HepG2 (cell line): ENCODE results near the gene ST6GALNAC2. TPM values are rescaled to one million over a fixed set of nuclear protein-coding genes. Genes with fewer than 3 reads are reported as not detected.
A peak's percentile ranks its signal among the peaks of the same experiment; 100 is the strongest.

ENCODE experiments used
- ATF7 ChIP-seq, 2 experiments: fragments of 450-650 bp in 1 of 2; sonication (generic) in 1 of 2; formaldehyde crosslinking in 1 of 2; IDR thresholded peaks; 2 replicates each; pipeline versions ENCODE4 v1.4.0 to v1.6.1; 2016 to 2020; ENCODE audit warnings: antibody characterized with exemption in 1 of 2, mild to moderate bottlenecking in 1 of 2, missing genetic modification reagents in 1 of 2
- CEBPG ChIP-seq: IDR thresholded peaks from 2 replicates; pipeline ENCODE4 v1.6.1; 2016
- GZF1 ChIP-seq: sonication (generic); formaldehyde crosslinking; IDR thresholded peaks from 2 replicates; pipeline ENCODE4 v1.5.1; 2020; ENCODE audit warnings: mild to moderate bottlenecking, missing genetic modification reagents
- JARID2 ChIP-seq: sonication (generic); formaldehyde crosslinking; IDR thresholded peaks from 2 replicates; pipeline ENCODE4 v1.8.1; 2023; ENCODE audit warnings: missing genetic modification reagents, inconsistent platforms; ENCODE audit not compliant: insufficient replicate concordance
- JUN ChIP-seq: sonication (generic); formaldehyde crosslinking; IDR thresholded peaks from 2 replicates; pipeline ENCODE4 v1.4.0; 2020; ENCODE audit warnings: mild to moderate bottlenecking, missing genetic modification reagents
- LCORL ChIP-seq, 2 experiments: fragments of 450-650 bp in 1 of 2; sonication (generic) in 1 of 2; formaldehyde crosslinking in 1 of 2; IDR thresholded peaks; 2 replicates each; pipeline versions ENCODE4 v1.5.0 to v1.6.1; 2017 to 2020; ENCODE audit warnings: antibody characterized with exemption in 1 of 2, missing genetic modification reagents in 1 of 2
- NCOR1 ChIP-seq: fragments of 200-600 bp; sonication (generic); IDR thresholded peaks from 2 replicates; pipeline ENCODE4 v1.7.0; 2017; ENCODE audit warnings: antibody characterized with exemption, low read length, borderline replicate concordance
- PHB2 ChIP-seq: fragments of 450-650 bp; IDR thresholded peaks from 2 replicates; pipeline ENCODE4 v1.6.1; 2018; ENCODE audit not compliant: partially characterized antibody
- TCF7 ChIP-seq: sonication (generic); IDR thresholded peaks from 2 replicates; pipeline ENCODE4 v1.6.1; 2016; ENCODE audit warnings: antibody characterized with exemption, low read depth
- TRIM24 ChIP-seq: sonication (generic); formaldehyde crosslinking; IDR thresholded peaks from 2 replicates; pipeline ENCODE4 v1.8.0; 2022; ENCODE audit warnings: mild to moderate bottlenecking, missing genetic modification reagents
- ZC3H4 ChIP-seq: sonication (generic); formaldehyde crosslinking; IDR thresholded peaks from 2 replicates; pipeline ENCODE4 v1.4.0; 2020; ENCODE audit warnings: missing genetic modification reagents, borderline replicate concordance
- ZFP36L1 ChIP-seq: sonication (generic); formaldehyde crosslinking; IDR thresholded peaks from 2 replicates; pipeline ENCODE4 v1.8.0; 2022; ENCODE audit warnings: mild to moderate bottlenecking, missing genetic modification reagents, moderate library complexity
- ZNF292 ChIP-seq: sonication (generic); formaldehyde crosslinking; IDR thresholded peaks from 2 replicates; pipeline ENCODE4 v1.8.1; 2022; ENCODE audit warnings: mild to moderate bottlenecking, low read depth, missing genetic modification reagents, borderline replicate concordance
- ZNF720 ChIP-seq: sonication (generic); formaldehyde crosslinking; IDR thresholded peaks from 2 replicates; pipeline ENCODE4 v1.4.0; 2020; ENCODE audit warnings: missing genetic modification reagents
- ZNF749 ChIP-seq: sonication (generic); formaldehyde crosslinking; IDR thresholded peaks from 2 replicates; pipeline ENCODE4 v1.8.0; 2022; ENCODE audit warnings: mild to moderate bottlenecking, missing genetic modification reagents, moderate library complexity, borderline replicate concordance
- polyA plus RNA-seq, 8 experiments: library from polyadenylated mRNA; depleted of rRNA in 3 of 8; stranded (reverse) in 7 of 8; unstranded in 1 of 8; fragments of >200 nt; fragmentation: Illumina TruSeq in 4 of 8; extraction: Trizol in 4 of 8; gene quantifications; 2 replicates each; pipeline versions ENCODE4 v1.2.1 to v1.2.3, GENCODE V29; 2011 to 2016; ENCODE audit warnings: low read depth in 4 of 8, missing spikeins in 1 of 8, mixed read lengths in 1 of 8; ENCODE audit not compliant: insufficient read depth in 1 of 8
- total RNA-seq, 5 experiments: library from RNA; depleted of rRNA; stranded (reverse); fragments of >200 nt; fragmentation: Illumina TruSeq; extraction: Trizol; gene quantifications; 2 replicates each; pipeline ENCODE4 v1.2.3, GENCODE V29; 2016; ENCODE audit warnings: low read depth in 1 of 5
- TF ChIP-seq, protein P1 (sequence below): IDR thresholded peaks from 2 replicates; pipeline ENCODE4 v1.6.1; 2016; ENCODE audit warnings: missing compliant biosample characterization, missing genetic modification reagents, borderline replicate concordance
- TF ChIP-seq, protein P2 (sequence below): sonication (generic); formaldehyde crosslinking; IDR thresholded peaks from 2 replicates; pipeline ENCODE4 v1.5.1; 2020; ENCODE audit warnings: missing genetic modification reagents, mild to moderate bottlenecking, borderline replicate concordance
- TF ChIP-seq, protein P3 (sequence below): sonication (generic); formaldehyde crosslinking; IDR thresholded peaks from 2 replicates; pipeline ENCODE4 v1.4.0; 2020; ENCODE audit warnings: missing genetic modification reagents, mild to moderate bottlenecking, borderline replicate concordance
- TF ChIP-seq, protein P4 (sequence below): sonication (generic); formaldehyde crosslinking; conservative IDR thresholded peaks from 2 replicates; pipeline ENCODE4 v1.4.0; 2020; ENCODE audit warnings: missing genetic modification reagents
- TF ChIP-seq, protein P5 (sequence below): sonication (generic); formaldehyde crosslinking; IDR thresholded peaks from 2 replicates; pipeline ENCODE4 v1.9.0; 2022; ENCODE audit warnings: missing genetic modification reagents, mild to moderate bottlenecking, borderline replicate concordance

Gene ST6GALNAC2
- total and polyA plus RNA-seq, 2 of the 13 experiments (the other 11 are each of a cell fraction or from before 2014, with no cell fraction given), result 0.12 to 0.49 TPM

DNA sequence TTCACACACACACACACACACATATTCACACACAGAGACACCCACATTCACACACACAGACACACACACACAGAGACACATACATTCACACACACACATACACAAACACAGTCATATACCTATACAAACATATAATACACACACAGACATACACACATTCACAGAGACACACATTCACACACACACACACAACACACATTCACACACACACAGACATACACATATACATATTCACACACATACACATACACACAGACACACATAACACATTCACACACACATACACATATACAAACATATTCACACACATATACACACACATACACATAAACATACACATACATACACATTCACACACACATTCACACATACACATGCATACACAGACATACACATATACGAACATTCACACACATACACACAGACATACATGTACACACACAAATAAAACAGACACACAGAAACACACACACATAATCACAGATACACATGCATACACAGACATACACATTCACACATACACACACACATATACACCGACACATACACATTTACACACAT is 37.9 kb downstream of the ST6GALNAC2 start (continued):
- TF ChIP-seq, protein P1, sequence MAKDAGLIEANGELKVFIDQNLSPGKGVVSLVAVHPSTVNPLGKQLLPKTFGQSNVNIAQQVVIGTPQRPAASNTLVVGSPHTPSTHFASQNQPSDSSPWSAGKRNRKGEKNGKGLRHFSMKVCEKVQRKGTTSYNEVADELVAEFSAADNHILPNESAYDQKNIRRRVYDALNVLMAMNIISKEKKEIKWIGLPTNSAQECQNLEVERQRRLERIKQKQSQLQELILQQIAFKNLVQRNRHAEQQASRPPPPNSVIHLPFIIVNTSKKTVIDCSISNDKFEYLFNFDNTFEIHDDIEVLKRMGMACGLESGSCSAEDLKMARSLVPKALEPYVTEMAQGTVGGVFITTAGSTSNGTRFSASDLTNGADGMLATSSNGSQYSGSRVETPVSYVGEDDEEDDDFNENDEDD (CRISPR knock-in tag), result no peak
- no peak for TF ChIP-seq JARID2
- TF ChIP-seq, protein P2, sequence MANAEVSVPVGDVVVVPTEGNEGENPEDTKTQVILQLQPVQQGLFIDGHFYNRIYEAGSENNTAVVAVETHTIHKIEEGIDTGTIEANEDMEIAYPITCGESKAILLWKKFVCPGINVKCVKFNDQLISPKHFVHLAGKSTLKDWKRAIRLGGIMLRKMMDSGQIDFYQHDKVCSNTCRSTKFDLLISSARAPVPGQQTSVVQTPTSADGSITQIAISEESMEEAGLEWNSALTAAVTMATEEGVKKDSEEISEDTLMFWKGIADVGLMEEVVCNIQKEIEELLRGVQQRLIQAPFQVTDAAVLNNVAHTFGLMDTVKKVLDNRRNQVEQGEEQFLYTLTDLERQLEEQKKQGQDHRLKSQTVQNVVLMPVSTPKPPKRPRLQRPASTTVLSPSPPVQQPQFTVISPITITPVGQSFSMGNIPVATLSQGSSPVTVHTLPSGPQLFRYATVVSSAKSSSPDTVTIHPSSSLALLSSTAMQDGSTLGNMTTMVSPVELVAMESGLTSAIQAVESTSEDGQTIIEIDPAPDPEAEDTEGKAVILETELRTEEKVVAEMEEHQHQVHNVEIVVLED (CRISPR knock-in tag), result no peak
- TF ChIP-seq, protein P3, sequence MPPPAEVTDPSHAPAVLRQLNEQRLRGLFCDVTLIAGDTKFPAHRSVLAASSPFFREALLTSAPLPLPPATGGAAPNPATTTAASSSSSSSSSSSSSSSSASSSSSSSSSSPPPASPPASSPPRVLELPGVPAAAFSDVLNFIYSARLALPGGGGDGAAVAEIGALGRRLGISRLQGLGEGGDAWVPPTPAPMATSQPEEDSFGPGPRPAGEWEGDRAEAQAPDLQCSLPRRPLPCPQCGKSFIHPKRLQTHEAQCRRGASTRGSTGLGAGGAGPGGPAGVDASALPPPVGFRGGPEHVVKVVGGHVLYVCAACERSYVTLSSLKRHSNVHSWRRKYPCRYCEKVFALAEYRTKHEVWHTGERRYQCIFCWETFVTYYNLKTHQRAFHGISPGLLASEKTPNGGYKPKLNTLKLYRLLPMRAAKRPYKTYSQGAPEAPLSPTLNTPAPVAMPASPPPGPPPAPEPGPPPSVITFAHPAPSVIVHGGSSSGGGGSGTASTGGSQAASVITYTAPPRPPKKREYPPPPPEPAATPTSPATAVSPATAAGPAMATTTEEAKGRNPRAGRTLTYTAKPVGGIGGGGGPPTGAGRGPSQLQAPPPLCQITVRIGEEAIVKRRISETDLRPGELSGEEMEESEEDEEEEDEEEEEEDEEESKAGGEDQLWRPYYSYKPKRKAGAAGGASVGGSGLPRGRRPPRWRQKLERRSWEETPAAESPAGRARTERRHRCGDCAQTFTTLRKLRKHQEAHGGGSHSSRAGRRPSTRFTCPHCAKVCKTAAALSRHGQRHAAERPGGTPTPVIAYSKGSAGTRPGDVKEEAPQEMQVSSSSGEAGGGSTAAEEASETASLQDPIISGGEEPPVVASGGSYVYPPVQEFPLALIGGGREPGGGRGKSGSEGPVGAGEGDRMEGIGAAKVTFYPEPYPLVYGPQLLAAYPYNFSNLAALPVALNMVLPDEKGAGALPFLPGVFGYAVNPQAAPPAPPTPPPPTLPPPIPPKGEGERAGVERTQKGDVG (CRISPR knock-in tag), result no peak
- TF ChIP-seq ZFP36L1 (CRISPR knock-in tag), result no peak
- no peak for TF ChIP-seq ZNF749 (CRISPR knock-in tag)
- TF ChIP-seq PHB2, result peak; percentile 99
- TF ChIP-seq ZNF292 (CRISPR knock-in tag), result no peak; the same call in 1 of the 2 replicates
- no peak for TF ChIP-seq GZF1
- peak; percentile 59 for TF ChIP-seq ATF7 (IDR thresholded peaks at IDR 0.05)
- TF ChIP-seq ATF7 (CRISPR knock-in tag; IDR thresholded peaks at IDR 0.05), result no peak
- TF ChIP-seq, protein P4, sequence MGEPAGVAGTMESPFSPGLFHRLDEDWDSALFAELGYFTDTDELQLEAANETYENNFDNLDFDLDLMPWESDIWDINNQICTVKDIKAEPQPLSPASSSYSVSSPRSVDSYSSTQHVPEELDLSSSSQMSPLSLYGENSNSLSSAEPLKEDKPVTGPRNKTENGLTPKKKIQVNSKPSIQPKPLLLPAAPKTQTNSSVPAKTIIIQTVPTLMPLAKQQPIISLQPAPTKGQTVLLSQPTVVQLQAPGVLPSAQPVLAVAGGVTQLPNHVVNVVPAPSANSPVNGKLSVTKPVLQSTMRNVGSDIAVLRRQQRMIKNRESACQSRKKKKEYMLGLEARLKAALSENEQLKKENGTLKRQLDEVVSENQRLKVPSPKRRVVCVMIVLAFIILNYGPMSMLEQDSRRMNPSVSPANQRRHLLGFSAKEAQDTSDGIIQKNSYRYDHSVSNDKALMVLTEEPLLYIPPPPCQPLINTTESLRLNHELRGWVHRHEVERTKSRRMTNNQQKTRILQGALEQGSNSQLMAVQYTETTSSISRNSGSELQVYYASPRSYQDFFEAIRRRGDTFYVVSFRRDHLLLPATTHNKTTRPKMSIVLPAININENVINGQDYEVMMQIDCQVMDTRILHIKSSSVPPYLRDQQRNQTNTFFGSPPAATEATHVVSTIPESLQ (CRISPR knock-in tag), result no peak
- TF ChIP-seq, protein P5, sequence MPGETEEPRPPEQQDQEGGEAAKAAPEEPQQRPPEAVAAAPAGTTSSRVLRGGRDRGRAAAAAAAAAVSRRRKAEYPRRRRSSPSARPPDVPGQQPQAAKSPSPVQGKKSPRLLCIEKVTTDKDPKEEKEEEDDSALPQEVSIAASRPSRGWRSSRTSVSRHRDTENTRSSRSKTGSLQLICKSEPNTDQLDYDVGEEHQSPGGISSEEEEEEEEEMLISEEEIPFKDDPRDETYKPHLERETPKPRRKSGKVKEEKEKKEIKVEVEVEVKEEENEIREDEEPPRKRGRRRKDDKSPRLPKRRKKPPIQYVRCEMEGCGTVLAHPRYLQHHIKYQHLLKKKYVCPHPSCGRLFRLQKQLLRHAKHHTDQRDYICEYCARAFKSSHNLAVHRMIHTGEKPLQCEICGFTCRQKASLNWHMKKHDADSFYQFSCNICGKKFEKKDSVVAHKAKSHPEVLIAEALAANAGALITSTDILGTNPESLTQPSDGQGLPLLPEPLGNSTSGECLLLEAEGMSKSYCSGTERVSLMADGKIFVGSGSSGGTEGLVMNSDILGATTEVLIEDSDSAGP (CRISPR knock-in tag), result no peak
- no peak for TF ChIP-seq JUN (CRISPR knock-in tag)
- no peak for TF ChIP-seq CEBPG
- TF ChIP-seq TRIM24 (CRISPR knock-in tag), result no peak
- TF ChIP-seq ZNF720 (CRISPR knock-in tag), result no peak
- no peak for TF ChIP-seq NCOR1
- no peak for TF ChIP-seq ZC3H4 (CRISPR knock-in tag)
- peak; percentile 56; the same call in 1 of the 2 replicates for TF ChIP-seq LCORL (IDR thresholded peaks at IDR 0.05)
- no peak for TF ChIP-seq LCORL (CRISPR knock-in tag; IDR thresholded peaks at IDR 0.05)
- no peak for TF ChIP-seq TCF7
